K562 (cell line): ENCODE data around the gene RPS2. TPM values are rescaled to one million over a fixed set of nuclear protein-coding genes. Genes with fewer than 3 reads are reported as not detected.

ENCODE experiments used
- BCL6 ChIP-seq: fragments of 250-450 bp; sonication (Bioruptor Pico); IDR thresholded peaks from 2 replicates; pipeline ENCODE4 v1.4.0; 2020
- CHCHD3 ChIP-seq: fragments of 250-450 bp; sonication (Bioruptor Pico); IDR thresholded peaks from 2 replicates; pipeline ENCODE4 v2.1.2; 2022; ENCODE audit warnings: mild to moderate bottlenecking
- DACH1 ChIP-seq: fragments of 450-650 bp; IDR thresholded peaks from 2 replicates; pipeline ENCODE4 v1.6.1; 2018; ENCODE audit not compliant: partially characterized antibody
- DDX20 ChIP-seq: fragments of 450-650 bp; IDR thresholded peaks from 2 replicates; pipeline ENCODE4 v1.6.1; 2016; ENCODE audit warnings: missing genetic modification characterization, low read depth, mild to moderate bottlenecking, missing compliant biosample characterization, moderate library complexity
- ETV1 ChIP-seq: fragments of 450-650 bp; conservative IDR thresholded peaks from 2 replicates; pipeline ENCODE4 v1.6.1; 2016; ENCODE audit warnings: missing genetic modification characterization, control low read depth, low read depth, missing compliant biosample characterization
- JUNB ChIP-seq: fragments of 450-650 bp; formaldehyde crosslinking; conservative IDR thresholded peaks from 2 replicates; pipeline ENCODE4 v1.4.0; 2020; ENCODE audit warnings: mild to moderate bottlenecking
- PHB ChIP-seq: fragments of 250-450 bp; sonication (Bioruptor Pico); IDR thresholded peaks from 2 replicates; pipeline ENCODE4 v1.5.0; 2021
- PPARD ChIP-seq: fragments of 250-450 bp; sonication (Bioruptor Pico); IDR thresholded peaks from 2 replicates; pipeline ENCODE4 v1.8.0; 2022; ENCODE audit warnings: inconsistent platforms, mild to moderate bottlenecking, moderate library complexity
- RHOXF2B ChIP-seq: fragments of 250-450 bp; sonication (Bioruptor Pico); conservative IDR thresholded peaks from 2 replicates; pipeline ENCODE4 v1.5.1; 2021
- ZFP30 ChIP-seq: fragments of 250-450 bp; sonication (Bioruptor Pico); IDR thresholded peaks from 2 replicates; pipeline ENCODE4 v1.8.0; 2022; ENCODE audit warnings: moderate library complexity, mild to moderate bottlenecking, inconsistent platforms, borderline replicate concordance
- ZNF124 ChIP-seq: sonication (generic); formaldehyde crosslinking; IDR thresholded peaks from 2 replicates; pipeline ENCODE4 v1.8.1; 2022; ENCODE audit warnings: missing genetic modification reagents
- ZNF239 ChIP-seq: fragments of 250-450 bp; sonication (Bioruptor Pico); IDR thresholded peaks from 2 replicates; pipeline ENCODE4 v1.4.0; 2020; ENCODE audit warnings: mild to moderate bottlenecking
- ZNF79 ChIP-seq: fragments of 250-450 bp; sonication (Bioruptor Pico); IDR thresholded peaks from 2 replicates; pipeline ENCODE4 v1.4.0; 2020; ENCODE audit warnings: low read depth, mild to moderate bottlenecking, moderate library complexity
- polyA plus RNA-seq, 8 experiments: library from polyadenylated mRNA; depleted of rRNA in 4 of 8; stranded (reverse) in 5 of 8; unstranded in 3 of 8; fragments of >200 nt; fragmentation: Nextera tagmentation in 2 of 8; fragmentation: Illumina TruSeq in 1 of 8; extraction: Ambion mirVana in 2 of 8; extraction: Trizol in 1 of 8; gene quantifications; 2 replicates each; pipeline versions ENCODE4 v1.2.1 to v1.2.3, GENCODE V29; 2011 to 2014; ENCODE audit warnings: inconsistent platforms in 1 of 8, missing spikeins in 1 of 8
- total RNA-seq, 7 experiments: library from RNA; depleted of rRNA in 6 of 7; stranded (reverse); fragments of >200 nt in 6 of 7; fragmentation: Illumina TruSeq in 2 of 7; extraction: Trizol in 2 of 7; gene quantifications; 2 replicates each; pipeline versions ENCODE4 v1.2.1 to v1.2.3, GENCODE V29; 2011 to 2021; ENCODE audit warnings: low replicate concordance in 1 of 7
- TF ChIP-seq, protein P1 (sequence below): sonication (generic); formaldehyde crosslinking; IDR thresholded peaks from 2 replicates; pipeline ENCODE4 v1.8.1; 2023; ENCODE audit warnings: missing genetic modification reagents, mild to moderate bottlenecking, borderline replicate concordance
- TF ChIP-seq, protein P2 (sequence below), 2 experiments: fragments of 450-650 bp in 1 of 2; sonication (generic) in 1 of 2; formaldehyde crosslinking in 1 of 2; IDR thresholded peaks; 2 replicates each; pipeline versions ENCODE4 v1.7.1 to v1.9.0; 2016 to 2022; ENCODE audit warnings: inconsistent platforms in 1 of 2, mild to moderate bottlenecking in 1 of 2, missing genetic modification reagents in 1 of 2

The RPS2 gene
- total and polyA plus RNA-seq, 9 of the 15 experiments (the other 6 are each of a cell fraction or from before 2014, with no cell fraction given) = 834 to 4,794 (median 3,793) TPM

DNA sequence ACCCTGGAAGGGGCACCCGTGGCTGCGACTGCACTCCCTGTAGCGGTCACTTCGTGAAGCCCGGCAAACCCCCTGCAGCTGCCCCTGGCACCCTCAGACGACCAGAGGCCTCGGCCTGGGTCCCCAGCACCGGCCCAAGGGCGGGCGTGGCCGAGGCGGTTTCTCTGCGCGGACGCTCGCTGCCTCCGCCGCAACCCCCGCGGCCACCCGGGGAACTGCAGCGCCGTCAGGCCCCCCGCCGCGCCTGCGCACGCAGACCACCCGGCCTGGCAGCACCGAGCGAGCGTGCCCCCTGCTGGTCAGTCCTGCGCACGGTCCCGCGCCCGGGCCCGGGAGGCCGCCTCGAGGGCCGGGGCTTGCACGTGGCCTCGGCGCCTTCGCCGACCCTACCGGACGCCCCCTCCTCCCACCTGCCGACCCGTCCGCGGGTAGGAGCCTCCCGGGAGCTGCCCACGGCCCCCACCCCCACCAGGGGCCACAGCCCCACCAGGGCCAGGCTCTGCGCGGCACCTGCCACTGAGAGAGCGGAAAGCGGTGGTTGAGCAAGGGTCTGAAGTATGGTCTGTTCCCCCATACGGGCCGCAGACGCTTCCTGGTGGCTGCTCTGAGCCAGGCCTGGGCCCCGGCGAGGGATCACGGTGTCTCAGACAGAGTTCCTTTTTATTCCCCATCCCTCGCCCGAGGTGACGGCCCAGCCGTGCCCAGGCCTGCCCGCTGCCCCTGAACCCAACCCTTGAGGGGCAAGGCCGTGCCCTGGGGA, 34.9 kb downstream of the RPS2 start (continued):
- TF ChIP-seq PPARD (no peak), CHCHD3 (CRISPR knock-in tag) (no peak), ZNF124 (no peak), ZFP30 (CRISPR knock-in tag) (no peak), DACH1 (no peak), BCL6 (CRISPR knock-in tag) (no peak), JUNB (CRISPR knock-in tag) (no peak), ZNF79 (CRISPR knock-in tag) (no peak), ETV1 (tag) (no peak), PHB (no peak), DDX20 (tag) (no peak), ZNF239 (CRISPR knock-in tag) (no peak), RHOXF2B (CRISPR knock-in tag) (no peak)
- TF ChIP-seq, protein P1, sequence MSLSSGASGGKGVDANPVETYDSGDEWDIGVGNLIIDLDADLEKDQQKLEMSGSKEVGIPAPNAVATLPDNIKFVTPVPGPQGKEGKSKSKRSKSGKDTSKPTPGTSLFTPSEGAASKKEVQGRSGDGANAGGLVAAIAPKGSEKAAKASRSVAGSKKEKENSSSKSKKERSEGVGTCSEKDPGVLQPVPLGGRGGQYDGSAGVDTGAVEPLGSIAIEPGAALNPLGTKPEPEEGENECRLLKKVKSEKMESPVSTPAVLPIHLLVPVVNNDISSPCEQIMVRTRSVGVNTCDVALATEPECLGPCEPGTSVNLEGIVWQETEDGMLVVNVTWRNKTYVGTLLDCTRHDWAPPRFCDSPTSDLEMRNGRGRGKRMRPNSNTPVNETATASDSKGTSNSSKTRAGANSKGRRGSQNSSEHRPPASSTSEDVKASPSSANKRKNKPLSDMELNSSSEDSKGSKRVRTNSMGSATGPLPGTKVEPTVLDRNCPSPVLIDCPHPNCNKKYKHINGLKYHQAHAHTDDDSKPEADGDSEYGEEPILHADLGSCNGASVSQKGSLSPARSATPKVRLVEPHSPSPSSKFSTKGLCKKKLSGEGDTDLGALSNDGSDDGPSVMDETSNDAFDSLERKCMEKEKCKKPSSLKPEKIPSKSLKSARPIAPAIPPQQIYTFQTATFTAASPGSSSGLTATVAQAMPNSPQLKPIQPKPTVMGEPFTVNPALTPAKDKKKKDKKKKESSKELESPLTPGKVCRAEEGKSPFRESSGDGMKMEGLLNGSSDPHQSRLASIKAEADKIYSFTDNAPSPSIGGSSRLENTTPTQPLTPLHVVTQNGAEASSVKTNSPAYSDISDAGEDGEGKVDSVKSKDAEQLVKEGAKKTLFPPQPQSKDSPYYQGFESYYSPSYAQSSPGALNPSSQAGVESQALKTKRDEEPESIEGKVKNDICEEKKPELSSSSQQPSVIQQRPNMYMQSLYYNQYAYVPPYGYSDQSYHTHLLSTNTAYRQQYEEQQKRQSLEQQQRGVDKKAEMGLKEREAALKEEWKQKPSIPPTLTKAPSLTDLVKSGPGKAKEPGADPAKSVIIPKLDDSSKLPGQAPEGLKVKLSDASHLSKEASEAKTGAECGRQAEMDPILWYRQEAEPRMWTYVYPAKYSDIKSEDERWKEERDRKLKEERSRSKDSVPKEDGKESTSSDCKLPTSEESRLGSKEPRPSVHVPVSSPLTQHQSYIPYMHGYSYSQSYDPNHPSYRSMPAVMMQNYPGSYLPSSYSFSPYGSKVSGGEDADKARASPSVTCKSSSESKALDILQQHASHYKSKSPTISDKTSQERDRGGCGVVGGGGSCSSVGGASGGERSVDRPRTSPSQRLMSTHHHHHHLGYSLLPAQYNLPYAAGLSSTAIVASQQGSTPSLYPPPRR (CRISPR knock-in tag) = no peak
- TF ChIP-seq, protein P2, sequence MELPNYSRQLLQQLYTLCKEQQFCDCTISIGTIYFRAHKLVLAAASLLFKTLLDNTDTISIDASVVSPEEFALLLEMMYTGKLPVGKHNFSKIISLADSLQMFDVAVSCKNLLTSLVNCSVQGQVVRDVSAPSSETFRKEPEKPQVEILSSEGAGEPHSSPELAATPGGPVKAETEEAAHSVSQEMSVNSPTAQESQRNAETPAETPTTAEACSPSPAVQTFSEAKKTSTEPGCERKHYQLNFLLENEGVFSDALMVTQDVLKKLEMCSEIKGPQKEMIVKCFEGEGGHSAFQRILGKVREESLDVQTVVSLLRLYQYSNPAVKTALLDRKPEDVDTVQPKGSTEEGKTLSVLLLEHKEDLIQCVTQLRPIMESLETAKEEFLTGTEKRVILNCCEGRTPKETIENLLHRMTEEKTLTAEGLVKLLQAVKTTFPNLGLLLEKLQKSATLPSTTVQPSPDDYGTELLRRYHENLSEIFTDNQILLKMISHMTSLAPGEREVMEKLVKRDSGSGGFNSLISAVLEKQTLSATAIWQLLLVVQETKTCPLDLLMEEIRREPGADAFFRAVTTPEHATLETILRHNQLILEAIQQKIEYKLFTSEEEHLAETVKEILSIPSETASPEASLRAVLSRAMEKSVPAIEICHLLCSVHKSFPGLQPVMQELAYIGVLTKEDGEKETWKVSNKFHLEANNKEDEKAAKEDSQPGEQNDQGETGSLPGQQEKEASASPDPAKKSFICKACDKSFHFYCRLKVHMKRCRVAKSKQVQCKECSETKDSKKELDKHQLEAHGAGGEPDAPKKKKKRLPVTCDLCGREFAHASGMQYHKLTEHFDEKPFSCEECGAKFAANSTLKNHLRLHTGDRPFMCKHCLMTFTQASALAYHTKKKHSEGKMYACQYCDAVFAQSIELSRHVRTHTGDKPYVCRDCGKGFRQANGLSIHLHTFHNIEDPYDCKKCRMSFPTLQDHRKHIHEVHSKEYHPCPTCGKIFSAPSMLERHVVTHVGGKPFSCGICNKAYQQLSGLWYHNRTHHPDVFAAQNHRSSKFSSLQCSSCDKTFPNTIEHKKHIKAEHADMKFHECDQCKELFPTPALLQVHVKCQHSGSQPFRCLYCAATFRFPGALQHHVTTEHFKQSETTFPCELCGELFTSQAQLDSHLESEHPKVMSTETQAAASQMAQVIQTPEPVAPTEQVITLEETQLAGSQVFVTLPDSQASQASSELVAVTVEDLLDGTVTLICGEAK (IDR thresholded peaks at IDR 0.05) = no peak
- TF ChIP-seq, protein P2 (CRISPR knock-in tag; IDR thresholded peaks at IDR 0.05) = no peak
